GM12873 (cell line): Measurements from ENCODE around the gene TFR2.

Experiments used
- TF ChIP-seq, protein P1 (sequence below): IDR thresholded peaks from 2 replicates; pipeline ENCODE4 v1.5.1; 2012; ENCODE audit warnings: low read depth, mild to moderate bottlenecking, moderate library complexity, low read length, control low read depth; ENCODE audit not compliant: insufficient read depth; ENCODE audit errors: missing control alignments

The TFR2 gene

DNA sequence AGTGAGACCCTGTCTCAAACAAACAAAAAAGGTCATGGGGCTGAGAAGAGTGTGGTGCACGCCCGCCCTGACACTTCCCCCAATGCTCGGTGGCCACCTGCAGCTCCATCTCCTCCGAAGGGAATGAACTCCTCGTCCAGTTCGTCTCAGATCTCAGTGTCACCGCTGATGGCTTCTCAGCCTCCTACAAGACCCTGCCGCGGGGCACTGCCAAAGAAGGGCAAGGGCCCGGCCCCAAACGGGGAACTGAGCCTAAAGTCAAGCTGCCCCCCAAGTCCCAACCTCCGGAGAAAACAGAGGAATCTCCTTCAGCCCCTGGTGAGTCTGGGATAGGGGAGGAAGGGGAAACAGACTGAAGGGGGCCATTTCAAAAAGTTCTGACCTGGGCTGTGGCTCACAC lies 35.0 kb downstream of the TFR2 start:
- TF ChIP-seq, protein P1, sequence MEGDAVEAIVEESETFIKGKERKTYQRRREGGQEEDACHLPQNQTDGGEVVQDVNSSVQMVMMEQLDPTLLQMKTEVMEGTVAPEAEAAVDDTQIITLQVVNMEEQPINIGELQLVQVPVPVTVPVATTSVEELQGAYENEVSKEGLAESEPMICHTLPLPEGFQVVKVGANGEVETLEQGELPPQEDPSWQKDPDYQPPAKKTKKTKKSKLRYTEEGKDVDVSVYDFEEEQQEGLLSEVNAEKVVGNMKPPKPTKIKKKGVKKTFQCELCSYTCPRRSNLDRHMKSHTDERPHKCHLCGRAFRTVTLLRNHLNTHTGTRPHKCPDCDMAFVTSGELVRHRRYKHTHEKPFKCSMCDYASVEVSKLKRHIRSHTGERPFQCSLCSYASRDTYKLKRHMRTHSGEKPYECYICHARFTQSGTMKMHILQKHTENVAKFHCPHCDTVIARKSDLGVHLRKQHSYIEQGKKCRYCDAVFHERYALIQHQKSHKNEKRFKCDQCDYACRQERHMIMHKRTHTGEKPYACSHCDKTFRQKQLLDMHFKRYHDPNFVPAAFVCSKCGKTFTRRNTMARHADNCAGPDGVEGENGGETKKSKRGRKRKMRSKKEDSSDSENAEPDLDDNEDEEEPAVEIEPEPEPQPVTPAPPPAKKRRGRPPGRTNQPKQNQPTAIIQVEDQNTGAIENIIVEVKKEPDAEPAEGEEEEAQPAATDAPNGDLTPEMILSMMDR: no peak

DNA sequence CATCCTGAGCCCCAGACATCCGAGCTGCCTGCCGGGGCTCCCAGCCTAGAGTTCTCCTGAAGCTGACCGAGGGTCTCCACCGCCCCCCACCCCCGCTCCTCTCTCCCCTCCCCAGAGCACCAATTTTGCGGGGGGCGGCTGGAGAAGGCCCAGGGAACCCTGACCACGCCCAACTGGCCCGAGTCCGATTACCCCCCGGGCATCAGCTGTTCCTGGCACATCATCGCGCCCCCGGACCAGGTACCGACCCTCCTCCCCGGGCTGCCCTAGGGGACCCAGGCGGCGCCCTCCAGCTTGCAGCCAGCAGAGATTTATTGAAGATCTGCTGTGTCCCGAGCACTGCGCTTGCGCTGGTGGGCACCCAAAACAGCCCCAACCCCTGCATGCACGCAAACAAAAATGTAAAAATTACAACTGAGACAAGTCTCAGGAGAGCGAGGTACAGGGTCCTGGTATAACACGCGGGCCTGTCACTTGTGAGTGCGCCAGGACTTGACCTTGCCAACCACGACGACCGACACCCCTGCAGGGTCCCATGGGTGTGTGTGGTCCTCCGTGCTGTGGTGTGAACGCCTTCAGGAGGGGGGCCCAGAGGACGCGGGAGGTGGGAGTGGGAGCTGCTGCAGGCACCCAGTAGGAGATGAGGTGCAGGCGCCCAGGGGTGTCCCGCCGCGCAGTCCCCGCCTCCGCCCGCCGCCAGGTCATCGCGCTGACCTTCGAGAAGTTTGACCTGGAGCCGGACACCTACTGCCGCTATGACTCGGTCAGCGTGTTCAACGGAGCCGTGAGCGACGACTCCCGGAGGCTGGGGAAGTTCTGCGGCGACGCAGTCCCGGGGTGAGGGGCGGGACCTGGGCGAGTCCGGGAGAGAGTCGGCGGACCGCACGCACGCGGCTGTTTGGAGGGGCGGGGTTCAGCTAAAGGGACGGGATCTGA lies 36.1 kb downstream of the TFR2 start:
- TF ChIP-seq, protein P1: no peak

DNA sequence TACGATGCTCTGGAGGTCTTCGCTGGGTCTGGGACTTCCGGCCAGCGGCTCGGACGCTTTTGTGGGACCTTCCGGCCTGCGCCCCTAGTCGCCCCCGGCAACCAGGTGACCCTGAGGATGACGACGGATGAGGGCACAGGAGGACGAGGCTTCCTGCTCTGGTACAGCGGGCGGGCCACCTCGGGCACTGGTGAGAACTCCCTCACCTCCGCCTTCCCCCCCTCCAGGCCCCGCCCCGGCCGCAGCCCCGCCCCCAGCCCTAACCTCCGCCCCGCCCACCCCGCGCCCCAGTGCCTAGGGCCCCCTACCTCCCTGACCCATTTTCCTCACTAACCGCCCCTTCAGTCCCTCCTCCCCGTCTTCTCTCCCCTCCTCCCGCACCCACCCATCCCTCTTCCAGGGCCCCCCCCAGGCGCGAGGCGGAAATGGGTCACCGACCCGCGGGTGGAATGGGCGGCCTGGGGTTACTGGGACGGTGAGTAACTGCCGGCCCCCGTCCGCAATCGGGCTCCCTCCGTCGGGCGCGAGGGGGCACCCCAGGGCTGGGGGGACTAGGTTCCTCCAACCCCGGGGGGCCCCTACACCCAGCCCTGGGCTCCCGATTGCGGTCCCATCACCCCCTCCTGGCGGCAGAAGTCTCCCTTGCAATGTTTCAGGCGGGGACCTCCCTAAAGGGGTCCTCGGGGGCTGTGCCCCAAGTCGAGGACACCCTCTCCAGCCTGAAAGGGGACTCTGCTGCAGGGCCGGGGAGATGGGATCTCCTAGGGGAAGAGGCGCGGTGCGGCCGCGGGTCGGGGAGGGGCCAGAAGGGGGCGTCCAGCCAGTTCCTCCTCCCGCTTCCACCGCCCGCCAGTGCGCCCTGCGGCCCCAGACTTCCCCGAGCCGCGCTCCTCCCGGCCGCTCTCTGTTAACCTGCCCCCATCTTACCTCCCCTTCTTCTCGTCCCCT lies 37.0 kb downstream of the TFR2 start:
- TF ChIP-seq, protein P1: peak; percentile 39

DNA sequence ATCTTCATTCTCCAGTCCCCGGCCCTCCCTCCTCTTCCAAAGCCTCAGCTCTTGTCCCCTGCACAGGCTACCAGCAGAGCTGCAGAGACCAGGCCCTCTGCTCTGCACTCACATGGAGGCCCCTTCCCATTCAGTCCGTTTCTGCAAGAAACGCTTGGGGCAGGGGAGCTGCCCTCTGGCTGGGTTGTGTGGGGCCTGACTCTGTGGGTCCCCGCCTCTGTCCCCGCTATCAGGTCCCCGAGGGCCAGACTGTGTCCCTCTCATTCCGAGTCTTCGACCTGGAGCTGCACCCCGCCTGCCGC lies 37.7 kb downstream of the TFR2 start:
- TF ChIP-seq, protein P1: no peak

DNA sequence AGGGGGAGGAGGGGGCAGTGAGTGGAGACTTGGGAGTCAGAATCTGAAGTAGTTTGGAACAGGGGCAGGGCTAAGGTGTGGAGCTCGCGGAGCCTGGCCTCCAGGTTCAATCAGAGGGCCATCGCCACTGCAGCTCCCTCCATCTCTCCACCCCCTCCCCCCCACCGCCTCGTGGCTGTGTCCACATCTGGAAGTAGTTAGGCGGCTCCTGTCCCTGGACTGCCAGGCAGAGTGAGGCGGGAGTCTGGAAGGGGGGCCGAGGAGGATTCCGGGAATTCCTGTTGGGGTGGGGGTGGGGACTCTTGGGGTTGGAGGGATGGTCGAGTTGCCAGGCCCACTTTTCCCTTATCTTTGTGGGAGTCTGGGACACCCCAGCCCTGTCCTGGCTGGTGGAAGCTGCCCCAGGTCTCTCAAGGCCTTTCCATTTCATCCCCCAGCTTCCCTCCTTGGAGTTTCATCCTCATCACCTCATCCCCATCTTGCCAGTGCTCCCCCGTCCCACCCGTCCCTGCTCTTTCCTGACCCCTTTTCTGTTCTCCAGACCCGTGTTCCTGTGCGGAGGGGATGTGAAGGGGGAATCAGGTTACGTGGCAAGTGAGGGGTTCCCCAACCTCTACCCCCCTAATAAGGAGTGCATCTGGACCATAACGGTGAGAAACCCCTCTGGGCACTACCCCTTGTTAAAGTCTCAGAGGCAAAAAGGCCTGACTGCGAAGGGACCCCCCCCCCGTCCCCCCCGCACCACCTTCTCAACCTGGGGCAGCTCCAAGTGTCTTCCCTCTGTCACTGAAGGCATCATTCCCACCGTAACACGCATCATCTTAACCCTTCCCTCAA lies 38.2 kb downstream of the TFR2 start:
- TF ChIP-seq, protein P1: no peak

DNA sequence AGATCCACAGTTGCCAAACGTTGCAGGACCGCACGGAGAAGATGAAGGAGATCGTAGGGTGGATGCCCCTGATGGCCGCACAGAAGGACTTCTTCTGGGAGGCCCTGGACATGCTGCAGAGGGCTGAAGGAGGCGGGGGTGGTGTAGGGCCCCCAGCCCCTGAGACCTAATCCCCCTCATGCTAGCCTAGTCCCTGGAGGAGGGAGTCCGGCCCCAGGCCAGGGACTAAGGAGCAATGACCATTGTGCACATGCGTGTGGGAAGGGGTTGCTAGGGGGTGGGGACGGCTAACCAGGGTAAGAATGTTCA lies 40.7 kb downstream of the TFR2 start:
- TF ChIP-seq, protein P1: no peak
